ENCODE data around the gene CBLB.

The CBLB gene

DNA sequence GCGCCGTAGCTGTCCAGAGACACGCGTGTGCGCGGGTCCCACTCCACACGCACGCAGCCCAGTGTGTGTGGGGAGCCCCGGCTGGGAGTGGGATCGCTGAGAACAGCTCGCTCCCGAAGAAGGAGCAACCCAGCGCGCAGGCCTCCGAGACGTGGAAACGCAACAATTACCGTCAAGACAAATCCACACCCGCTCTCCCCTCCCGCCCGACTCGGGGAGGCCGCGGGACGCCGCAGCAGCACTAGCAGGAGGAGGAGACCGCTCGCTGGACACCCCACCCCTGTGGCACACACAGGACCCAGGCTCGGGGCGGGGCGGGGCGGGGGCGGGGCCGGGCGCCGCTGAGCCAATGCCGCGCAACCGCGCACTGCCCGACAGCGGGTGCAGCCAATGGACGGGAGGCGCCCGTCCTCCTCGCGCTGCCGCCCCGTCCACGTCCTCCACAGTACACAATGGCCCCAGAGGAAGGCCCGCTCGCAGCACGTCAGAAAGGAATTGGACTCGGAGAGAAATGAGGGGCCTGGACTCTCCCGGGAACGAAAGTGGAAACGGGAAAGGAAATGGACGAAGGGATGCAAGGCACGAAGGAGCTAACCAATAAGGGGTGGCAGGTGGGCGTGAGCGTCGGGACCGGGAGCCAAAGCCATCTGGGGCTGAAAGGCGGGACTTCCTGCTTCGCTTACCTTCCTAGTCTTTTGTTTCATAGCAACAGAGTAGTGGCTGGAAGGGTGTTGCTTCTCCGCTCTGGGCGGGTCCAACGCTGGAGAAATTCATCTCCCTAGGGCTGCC is at the start of gene CBLB:
Gene CBLB (minus strand): TSS at position 271 of the 789 bp plus-strand sequence. CDS start 1,435 bp downstream, outside the sequence.
- FAIRE-seq (peak; percentile 98), DNase-seq (ENCODE audit: insufficient read length, low spot score) (peak; percentile 62)

DNA sequence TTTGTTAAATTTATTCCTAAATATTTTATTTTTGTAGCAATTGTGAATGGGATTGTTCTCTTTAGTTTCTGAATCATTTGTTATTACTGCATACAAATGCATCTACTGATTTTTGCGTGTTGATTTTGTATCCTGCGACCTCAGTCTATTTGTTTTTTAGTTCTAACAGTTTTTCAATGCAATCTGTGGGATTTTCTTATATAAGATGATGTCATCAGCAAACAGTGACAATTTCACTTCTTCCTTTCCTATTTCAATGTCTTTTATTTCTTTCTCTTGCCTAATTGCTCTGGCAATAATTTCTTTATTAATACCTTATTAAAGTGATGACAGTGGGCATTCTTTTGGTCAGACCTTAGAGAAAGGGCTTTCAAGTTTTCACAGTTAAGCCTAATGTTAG is 48.0 kb upstream of the CBLB start:
- no peak for DNase-seq (ENCODE audit: insufficient read length, low spot score)

DNA sequence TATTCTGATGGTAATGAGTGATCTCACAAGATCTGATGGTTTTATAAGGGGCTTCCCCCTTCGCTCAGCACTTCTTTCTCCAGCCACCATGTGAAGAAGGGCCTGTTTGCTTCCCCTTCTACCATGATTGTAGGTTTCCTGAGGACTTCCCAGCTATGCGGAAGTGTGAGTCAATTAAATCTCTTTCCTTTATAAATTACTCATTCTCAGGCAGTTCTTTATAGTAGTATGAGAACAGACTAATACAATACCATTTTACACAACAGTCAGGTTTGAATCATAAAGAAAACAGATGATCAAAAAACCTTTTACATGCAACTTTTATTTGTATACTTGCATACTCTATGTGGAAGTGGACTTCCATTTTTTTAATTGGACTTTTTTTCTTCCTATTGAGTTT is 46.7 kb upstream of the CBLB start:
- DNase-seq (ENCODE audit: insufficient read length, low spot score) (no peak), FAIRE-seq (no peak)

More for the DNA sequence above, 48.0 kb upstream of the CBLB start:
- FAIRE-seq: no peak

DNA sequence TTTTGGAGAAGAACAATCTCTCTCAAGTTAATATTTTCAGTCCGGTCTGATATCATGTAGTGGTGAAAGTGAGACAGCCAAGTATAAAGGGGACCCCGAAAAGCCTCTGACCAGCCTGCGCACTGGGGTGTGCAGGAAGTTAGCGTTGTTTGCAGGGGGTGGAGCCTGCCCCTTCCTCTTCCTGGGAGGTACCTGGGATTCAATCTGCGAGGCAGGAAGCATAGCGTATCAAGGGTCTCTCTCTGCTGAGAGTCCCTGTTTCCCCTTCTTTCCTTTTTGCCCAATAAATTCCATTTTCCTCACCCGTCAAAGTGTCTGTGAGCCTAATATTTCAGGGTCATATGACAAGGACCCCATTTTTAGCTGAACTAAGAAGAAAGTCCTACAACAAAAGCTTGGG is 44.8 kb upstream of the CBLB start:
- FAIRE-seq: no peak
- DNase-seq (ENCODE audit: insufficient read length, low spot score): no peak

DNA sequence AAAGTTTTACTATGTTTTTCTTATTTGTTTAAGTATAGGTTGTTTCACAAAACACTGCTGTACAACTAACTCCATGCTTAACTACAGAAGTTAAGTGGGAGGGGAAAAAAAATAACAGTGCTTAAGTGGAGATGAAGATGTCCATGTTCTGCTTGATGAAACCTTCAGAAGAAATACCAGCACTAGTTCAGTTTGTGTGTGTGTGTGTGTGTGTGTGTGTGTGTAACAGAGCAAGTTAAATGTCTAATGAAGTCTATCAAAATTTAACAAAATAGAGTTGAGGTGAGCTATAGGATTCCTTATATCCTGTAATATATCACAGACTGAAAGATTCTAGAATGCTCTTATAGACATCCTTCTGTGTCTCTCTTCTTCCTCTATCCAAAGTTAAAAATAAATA is 44.1 kb upstream of the CBLB start:
- DNase-seq (ENCODE audit: insufficient read length, low spot score) (no peak), FAIRE-seq (no peak)

DNA sequence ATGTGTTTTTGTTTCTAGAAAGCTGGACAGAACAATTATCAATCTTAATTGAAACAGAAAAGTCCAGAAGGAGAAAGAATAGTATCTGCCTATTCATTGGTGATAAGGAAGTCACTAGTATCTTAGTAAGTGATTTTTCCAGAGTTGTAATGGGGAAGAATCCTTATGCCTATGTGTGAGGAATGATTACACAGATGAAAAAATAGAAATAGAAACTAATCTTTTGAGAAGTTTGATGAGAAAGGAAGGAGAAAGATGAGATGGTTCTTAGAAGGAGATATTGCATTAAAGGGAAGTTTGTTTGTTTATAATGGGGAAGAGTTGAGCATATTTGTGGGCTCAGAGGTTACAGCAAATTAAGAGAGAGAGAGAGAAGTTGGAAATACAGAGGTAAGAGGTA is 42.7 kb upstream of the CBLB start:
- DNase-seq (ENCODE audit: insufficient read length, low spot score) (no peak), FAIRE-seq (no peak)

DNA sequence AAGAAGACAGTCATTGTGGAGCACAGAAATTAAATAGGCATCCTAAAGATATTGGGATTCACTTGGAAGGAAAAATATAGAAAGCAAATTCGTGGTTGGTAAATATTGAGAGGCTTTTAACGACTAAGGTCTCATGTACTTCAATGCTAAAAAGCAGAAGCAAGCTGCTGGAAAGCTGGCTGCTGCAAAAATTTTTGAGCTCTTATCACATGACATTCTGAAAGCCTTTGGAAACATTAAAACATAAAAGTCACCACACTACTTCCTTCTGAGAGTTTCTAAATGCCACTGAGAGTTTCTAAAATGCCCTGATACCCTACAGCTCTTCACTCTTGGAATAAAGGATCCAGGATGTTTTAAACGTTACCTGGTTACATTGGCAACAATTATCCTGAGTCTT is 39.0 kb upstream of the CBLB start:
- FAIRE-seq (no peak), DNase-seq (ENCODE audit: insufficient read length, low spot score) (no peak)

DNA sequence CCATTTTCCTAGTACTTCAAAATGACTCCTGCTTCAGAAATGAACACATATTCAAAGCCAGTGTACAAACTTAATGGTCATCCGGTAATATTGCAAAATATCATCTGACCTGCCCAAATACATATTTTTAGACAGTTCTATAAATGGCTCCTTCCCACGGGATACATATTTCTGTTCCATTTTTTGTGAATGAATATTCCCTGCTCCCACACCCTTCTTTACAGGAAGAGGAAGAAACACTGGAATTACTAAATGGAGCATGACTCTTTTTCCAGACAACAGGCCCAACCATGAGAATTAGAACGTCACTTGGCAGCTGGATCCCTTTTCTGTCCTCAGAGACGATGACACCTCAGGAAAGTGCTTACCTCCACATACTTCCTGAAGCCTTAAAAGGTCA is 38.0 kb upstream of the CBLB start:
- DNase-seq (ENCODE audit: insufficient read length, low spot score) (no peak), FAIRE-seq (no peak)

DNA sequence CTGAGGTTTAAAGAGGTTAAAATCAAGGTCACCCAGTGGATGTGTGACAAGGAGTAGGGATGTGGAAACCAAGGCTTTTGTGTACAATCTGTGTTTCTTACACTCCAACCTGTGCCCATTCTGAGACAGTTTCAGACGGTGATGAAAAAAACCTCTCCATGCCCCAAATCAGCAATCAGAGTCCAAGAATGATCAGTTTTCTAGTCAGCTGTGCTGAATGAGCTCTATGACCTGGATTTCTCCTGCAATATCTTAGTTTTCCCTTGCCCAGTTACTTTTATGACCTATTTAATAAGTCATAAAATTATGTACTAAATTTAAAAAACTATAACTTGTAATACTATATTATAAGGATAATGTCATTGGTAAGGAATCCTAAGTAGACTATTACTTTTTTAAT is 37.5 kb upstream of the CBLB start:
- FAIRE-seq (no peak), DNase-seq (ENCODE audit: insufficient read length, low spot score) (no peak)

DNA sequence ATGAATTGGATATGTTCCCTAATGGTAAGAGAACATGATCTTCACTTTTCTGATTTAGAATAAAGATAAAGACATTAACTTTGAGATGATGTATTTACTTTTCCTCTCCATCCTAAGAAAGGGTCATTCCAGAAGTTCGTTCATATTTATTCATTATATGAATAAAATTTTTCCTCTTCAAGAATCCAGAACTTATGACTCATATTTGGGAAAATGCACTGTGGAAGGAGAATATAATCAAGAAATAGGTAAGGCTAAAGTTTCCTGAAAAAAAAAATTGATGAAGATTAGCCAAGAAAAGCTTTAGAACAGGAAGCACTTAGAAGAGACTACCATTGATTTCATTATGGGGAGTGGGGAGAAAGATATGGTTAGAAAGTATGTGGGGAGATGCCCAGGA is 36.5 kb upstream of the CBLB start:
- DNase-seq (ENCODE audit: insufficient read length, low spot score): no peak
- FAIRE-seq: no peak

DNA sequence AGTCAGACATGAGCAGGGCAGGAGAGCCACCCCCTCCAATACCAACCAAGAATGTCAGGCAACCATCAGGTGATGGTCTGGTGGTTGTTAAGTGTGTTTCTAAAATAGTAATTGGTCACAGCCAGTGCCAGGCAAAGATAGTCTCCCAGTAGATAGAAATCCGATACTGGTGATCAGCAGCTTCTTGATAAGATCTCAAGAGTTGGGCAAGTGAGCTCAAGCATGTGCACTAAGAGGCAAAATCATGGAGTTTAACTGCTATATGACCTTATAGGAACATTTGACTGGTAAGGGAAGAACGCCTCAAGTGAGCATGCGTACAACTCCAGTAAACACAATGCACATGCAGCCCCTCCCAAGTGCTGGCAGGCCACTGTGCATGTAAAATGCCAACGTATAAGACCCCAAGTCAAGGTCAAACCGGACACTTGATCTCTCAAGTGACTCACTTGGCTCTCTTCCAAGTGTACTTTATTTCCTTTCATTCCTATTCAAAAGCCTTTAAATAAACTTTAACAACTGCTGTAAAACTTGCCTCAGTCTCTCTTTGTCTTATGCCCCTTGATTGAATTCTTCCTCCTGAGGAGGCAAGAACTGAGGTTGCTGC is 36.0 kb upstream of the CBLB start:
- FAIRE-seq (no peak), DNase-seq (ENCODE audit: insufficient read length, low spot score) (no peak)

DNA sequence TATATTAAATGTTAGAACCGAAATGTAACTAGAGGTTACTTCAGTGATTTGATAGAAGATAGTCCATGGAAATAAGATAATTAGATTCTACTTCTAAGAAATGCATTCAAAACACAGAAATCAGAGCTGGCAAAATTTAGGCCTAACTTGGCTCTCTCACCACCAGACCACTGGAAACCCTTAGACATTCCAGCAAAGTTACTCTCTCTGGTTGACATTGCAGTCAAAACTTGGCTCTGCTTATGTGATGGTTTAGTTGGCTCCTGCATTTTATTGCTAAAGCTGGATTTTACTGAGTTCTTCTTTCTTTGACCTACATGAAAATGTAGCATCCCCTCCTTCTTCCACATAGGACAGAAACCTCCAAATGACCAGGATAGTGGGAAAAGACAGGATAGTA is 35.4 kb upstream of the CBLB start:
- FAIRE-seq (no peak), DNase-seq (ENCODE audit: insufficient read length, low spot score) (no peak)

DNA sequence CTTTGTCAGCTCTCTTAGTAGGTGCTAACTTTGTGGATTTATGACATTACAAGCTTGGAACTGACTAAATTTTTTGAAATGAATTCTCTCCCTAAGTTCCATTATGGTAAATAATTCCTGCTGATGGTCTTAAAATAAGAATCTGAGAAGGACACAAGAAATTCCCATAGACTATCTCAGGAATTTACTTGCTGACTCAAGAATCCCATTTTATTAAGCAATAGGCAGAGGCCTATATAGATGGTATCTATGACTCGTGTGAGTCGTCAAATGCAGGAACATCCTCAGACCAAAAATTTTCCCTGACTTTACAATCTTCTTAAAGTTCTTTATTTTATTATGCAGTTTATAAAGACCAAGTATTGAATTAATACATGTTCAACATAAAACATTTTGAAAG is 30.7 kb upstream of the CBLB start:
- no peak for FAIRE-seq
- no peak for DNase-seq (ENCODE audit: insufficient read length, low spot score)

DNA sequence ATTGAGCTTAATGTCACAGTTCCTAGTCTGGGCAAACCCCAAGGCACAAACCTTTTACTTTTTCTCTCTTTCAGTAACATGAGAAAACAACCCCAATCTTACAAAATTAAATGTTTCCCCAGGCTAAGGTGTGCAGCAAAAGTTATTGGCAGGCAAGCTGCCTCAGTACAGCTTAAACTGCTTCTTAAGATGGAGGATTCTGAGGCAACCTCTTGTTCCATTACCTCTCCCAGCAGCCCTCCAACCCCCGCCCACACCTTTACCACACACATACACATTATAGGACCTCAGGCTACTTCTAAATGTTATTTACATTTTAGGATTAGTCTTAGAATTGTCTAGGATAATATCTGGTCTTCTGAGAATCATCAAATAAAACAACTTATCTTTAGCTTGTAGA is 22.3 kb upstream of the CBLB start:
- DNase-seq (ENCODE audit: insufficient read length, low spot score) (no peak), FAIRE-seq (no peak)

DNA sequence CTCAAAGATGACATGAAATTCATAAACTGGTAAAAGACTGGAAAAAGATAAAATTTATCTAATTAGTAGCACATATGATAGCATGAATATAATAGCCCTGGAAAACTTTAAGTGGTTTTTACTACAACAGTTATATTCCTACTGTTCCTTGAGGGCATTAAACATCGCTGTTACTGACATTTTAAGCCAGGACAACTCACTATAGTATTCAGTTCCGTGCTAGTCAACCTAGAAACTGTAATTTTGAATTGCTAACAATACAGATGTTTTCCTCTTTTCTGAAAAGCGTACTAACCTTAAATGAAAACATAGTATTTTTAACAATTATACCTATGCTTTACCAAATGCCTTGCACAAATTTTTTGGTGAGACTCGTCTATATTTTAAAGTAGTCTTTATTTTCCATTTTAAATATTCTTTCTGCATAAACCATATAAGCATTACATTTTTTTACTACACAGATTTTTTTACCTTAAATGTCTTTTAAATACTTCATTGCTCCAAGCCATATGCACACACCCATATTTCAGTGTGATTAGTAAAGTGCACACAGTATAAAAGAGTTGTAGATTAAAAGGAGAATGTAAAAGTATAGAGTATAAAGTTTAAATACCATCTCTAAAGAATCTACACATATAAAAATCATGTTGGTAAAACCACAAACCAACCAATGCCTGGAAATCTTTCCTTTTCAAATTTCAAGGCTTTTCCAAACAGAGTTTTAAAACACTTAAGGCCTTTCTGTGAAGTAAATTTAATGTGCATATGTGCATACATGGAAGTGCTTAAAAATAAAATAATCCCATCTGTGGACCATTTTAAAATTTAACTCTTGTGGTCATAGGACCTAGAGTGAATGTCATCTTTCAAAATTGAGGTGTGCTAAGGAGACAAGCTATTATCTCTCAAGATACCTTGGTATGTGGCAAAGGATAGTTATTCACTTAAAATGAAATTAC is 20.1 kb upstream of the CBLB start:
- FAIRE-seq: no peak
- DNase-seq (ENCODE audit: insufficient read length, low spot score): no peak

DNA sequence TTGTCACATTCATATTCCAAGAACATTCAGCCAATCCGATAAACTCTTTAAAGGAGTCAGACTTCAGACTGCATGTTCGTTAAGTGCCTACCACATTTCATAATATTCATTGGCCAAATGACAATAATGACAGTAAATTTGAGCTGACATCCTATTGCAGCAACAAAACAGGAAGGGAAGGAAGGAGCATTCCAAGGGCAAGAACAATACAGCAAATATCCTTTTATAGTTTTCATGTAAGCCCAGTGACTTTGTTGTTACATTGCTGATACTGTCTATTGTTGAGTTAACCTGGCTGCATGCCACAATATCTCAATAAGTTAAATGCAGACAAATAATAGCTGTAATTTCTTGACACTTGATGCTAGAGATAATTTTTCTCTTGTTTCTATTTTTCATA is 16.4 kb upstream of the CBLB start:
- DNase-seq (ENCODE audit: insufficient read length, low spot score): no peak
- no peak for FAIRE-seq

DNA sequence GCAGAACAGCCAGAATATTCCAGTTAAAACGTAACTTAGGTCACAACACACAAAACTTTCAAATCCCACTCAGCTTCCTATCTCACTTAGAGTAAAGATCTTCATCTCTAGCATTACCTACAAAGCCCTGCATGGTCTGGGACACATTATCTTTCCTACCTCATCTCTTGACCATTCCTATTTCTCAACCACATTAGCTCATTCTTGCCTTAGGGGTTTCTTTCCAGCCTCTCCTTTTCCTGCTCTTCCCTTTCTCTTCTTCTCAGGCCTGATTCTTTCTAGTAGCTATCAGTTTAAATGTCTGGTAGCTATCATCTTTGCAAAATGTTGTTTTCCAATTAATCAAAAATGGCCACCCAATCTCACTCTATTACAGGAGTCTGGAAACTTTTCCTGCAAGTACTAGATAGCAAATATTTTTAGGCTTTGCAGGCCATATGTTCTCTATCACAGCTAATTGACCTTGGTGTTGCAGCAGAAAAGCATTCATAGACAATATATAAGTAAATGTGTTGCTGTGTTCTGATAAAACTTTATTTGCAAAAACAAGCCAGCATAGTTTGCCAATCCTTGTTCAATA is 15.1 kb upstream of the CBLB start:
- FAIRE-seq (no peak), DNase-seq (ENCODE audit: insufficient read length, low spot score) (no peak)

DNA sequence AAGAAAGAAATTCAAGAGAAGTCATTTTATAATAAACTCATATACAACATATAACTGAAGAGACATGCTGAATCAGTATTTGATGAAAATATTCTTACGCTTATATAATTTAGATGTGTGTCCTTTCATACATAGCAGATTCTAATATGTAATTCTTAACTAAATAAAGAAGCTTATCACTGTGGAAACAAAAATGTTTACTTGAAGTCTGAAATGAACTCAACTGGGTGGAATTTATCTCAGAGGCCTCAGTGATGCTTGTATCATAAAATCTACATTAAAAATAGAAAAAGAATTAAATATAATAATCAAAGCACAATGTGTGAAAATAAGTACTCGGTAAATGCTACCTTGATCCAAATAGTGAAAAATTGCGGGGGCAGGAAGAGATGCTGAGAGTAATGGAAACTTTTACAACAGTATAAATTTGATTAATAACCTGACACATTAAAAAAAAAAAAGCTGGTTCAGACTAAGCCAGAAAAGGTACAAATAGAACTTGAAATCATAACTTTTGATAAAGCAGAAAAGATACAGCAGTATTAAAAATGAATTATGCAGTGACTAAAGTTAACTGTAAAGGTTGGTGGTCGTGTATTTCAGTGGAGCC is 12.0 kb upstream of the CBLB start:
- FAIRE-seq: no peak

DNA sequence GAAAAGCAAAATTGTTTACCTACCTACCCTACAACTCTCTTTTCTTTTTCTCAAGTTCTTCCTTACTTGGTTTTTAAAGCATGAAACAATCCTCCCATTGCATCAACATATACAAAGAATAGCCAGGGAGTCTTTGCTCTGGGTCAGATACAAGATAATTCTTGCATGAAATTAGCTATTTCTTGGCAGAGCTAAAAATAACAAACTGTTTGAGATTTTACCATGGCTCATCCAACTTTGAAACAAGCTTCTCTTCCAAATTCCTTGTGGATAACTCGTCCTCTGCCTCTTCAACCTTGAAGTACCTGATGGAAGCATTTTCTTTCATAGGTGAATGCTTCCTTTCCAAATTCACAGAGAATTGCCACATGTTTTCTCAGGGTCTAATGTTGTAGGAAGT is 9.2 kb upstream of the CBLB start:
- FAIRE-seq (no peak), DNase-seq (ENCODE audit: insufficient read length, low spot score) (no peak)

More for the DNA sequence above, 12.0 kb upstream of the CBLB start:
- no peak for DNase-seq (ENCODE audit: insufficient read length, low spot score)

DNA sequence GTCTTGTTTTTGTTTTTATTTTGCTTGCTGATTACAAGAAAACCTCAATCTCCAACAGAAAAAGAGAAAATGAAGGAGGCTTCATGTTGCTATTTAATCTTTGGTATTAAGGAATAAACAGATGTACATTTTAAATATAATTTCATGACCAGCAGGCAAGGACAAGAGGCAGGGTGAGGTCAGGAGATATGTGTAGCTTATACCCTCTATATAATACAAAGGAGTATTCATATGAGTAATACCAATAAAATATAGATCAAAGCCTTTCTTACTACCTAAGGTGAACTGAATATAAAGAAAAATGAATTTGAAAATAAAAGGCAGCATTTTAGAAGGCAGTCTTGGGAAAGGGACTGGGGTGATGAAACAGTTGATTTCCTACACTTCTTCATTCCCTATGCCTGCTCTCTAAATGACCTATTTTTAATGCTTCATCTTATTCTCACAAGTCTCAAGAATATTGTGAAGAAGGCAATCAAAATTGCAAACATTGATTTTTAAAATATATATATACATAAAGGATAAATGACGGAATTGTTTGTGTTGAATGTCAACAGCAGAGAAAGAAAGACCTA is 8.6 kb upstream of the CBLB start:
- peak; percentile 58 for FAIRE-seq
- DNase-seq (ENCODE audit: insufficient read length, low spot score): no peak

Measured in GM19239 (cell line).